Measurements from ENCODE around the gene NMRK1.

The NMRK1 gene

GRCh38 chr9:75087824-75088645 is at the start of gene NMRK1, which contains the start of gene OSTF1:
Gene NMRK1 (minus strand): TSS chr9:75088155. CDS start chr9:75083115, 5,040 bp downstream.
Gene OSTF1 (plus strand): TSS chr9:75088514. CDS start chr9:75088693, 179 bp downstream.
- DNase-seq (ENCODE audit: low read depth in 2 of 2), result peak; percentile 76 to 95

GRCh38 chr9:75134495-75134894 is 46.5 kb upstream of the NMRK1 start:
- DNase-seq (ENCODE audit: low read depth in 2 of 2), result no peak

DNA sequence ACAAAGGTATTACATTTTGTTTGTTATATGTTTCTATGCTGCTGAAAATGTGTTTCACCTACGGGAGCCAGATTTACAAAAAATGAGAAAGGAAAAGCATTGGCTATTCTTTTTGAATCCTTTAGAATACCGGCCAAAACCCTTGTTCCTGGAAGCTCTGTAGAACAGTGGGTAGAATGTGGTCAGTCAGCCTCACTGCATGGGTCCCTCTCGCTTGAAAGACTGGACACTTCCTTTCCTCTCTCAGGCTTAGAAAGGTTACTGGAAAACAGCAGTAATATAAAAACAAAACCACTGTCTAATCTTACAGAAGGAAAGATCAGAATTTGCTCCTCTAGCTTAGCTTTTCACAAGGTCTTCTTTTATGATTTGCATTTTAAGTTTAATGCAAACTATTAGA is 45.4 kb upstream of the NMRK1 start:
- no peak for DNase-seq (ENCODE audit: low read depth in 2 of 2)

GRCh38 chr9:75132244-75132643 is 44.3 kb upstream of the NMRK1 start:
- no peak for DNase-seq (ENCODE audit: low read depth in 2 of 2)

- no peak for DNase-seq (ENCODE audit: low read depth in 2 of 2)
Observed at GRCh38 chr9:75131700-75132099, 43.7 kb upstream of the NMRK1 start.

- DNase-seq (ENCODE audit: low read depth in 2 of 2), result no peak
Observed at GRCh38 chr9:75130621-75131230, 42.8 kb upstream of the NMRK1 start.

DNA sequence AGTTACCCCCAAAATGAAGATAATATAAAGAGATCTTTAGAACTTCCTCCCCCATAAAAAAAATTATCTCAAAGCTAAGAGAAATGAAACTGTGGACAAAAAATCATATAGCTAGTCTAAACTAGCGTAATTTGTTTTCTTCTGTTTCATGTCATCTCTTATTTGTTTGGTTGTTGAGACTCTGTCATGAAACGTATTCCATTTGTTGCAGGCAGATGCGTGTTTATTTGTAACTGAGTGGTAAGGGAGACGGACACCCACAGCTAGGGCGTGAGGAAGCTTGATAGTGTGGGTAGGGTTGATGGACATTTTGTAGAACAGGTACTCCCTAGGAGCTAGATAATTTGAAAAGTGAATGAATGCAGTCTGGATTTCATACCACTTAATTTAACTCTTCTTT is 42.2 kb upstream of the NMRK1 start:
- no peak for DNase-seq (ENCODE audit: low read depth in 2 of 2)

DNA sequence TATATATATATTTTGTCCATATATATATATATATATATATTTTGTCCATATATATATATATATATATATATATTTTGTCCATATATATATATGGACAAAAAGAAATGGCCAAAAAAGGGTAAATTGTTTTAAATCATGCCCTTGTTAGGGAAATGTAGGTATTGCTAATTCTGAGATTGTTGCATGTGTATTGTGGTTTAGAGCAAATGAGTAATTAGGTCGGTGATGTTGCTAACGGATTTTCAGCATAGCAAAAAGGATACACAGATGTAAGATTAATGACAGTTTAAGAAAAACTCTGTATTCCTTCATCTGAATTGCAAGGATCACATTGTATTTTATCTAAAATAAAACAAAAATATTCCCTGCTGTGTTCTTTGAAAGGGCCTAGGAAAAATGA is 40.6 kb upstream of the NMRK1 start:
- DNase-seq (ENCODE audit: low read depth in 2 of 2), result no peak

DNA sequence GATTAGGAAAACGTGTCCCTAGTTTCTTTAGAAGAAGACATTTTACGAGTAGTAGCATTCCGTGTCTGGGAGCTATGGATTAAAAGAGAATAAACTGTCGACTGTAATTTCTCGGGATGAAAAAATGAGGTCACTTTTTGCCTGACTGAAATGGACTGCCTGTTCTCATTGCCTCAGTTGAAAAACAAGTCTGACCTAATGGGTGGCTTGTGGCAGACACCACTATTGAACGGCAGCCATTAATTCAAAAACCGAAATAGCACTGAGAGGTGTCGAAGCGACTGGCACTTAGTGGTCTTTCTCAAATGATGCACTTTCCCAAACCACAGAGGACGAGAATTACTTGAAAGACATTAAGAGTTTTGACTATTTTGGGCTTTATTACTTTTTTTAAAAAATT is 35.7 kb upstream of the NMRK1 start:
- DNase-seq (ENCODE audit: low read depth in 2 of 2), result no peak

GRCh38 chr9:75121914-75122558 is 34.1 kb upstream of the NMRK1 start:
- no peak for DNase-seq (ENCODE audit: low read depth in 2 of 2)

GRCh38 chr9:75120686-75121085 is 32.7 kb upstream of the NMRK1 start:
- no peak for DNase-seq (ENCODE audit: low read depth in 2 of 2)

GRCh38 chr9:75117564-75117963 is 29.6 kb upstream of the NMRK1 start:
- DNase-seq (ENCODE audit: low read depth in 2 of 2), result no peak

- no peak for DNase-seq (ENCODE audit: low read depth in 2 of 2)
Observed at GRCh38 chr9:75116306-75116705, 28.4 kb upstream of the NMRK1 start.

DNA sequence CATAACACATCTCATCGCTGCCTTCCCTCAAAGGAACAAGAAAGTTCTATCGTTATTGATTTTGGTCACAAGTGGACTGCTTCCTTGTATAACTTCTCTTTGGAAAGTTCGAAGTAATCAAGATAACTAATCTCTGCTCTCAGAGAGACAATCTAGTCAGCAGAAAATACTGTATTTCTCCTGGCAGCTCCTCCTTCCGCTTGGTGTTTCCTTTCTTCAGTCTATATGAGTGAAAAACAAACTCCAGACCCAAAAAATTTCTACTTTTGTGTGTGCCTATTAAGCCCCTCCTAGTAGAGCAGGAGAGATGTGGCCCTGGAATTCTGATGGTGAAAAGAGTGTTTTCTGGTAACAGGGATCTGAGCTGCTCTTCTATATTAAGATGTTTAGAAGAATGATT is 24.8 kb upstream of the NMRK1 start:
- no peak for DNase-seq (ENCODE audit: low read depth in 2 of 2)

DNA sequence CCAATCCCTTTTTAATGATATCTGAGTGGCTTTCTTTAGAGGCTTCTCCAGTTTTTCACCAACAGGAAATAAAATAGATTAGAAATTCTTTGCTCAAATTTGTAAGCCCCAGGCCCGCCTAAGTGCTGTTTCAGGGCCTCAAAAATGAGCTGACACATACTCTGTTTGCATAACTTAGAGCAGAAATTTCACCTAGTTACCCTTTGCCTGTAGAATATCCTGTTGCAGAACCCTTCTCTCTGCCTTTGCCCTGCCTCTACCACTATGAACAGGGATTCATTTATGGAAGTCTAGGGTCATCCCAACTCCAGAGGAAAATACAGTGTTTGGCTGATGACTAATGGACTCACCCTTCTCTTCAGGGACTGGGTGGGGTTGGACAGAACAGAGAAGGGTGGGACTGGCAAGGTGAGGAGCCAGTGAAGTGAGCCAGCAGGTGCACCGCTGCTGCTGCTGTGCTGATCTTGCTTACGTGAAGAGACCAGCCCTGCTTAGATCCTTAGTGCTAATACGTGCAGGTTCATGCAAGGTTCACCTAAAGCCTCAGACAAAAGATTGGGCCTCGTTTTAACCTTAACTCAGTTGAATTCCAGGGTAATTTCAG is 23.2 kb upstream of the NMRK1 start:
- no peak for DNase-seq (ENCODE audit: low read depth in 2 of 2)

DNA sequence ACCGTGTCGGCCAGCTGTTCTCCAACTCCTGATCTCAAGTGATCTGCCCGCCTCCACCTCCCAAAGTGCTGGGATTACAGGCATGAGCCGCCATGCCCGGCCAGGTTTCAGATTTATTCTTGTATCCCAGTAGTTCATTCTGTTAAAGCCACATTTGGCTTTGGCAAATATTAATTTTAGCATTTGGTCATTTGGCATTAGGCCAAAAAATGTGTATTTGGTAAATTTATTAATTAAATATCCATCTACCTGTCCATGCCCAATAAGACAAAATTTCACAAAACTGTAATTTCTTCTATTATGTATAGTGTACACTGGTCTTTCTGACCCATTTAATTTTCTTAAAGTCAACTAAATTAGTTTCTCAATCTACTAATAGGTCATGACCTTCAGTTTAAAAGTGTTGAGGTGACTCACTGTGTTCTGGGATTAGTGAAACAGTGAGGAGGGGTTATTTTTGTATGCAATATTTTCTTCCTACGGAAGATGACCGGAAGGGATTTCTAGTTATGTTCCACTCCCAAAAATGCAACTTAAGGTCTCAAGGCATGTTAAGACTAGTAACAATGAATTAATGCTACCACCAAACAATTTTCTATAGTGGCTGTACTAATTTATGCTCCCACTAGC is 21.4 kb upstream of the NMRK1 start:
- no peak for DNase-seq (ENCODE audit: low read depth in 2 of 2)

DNA sequence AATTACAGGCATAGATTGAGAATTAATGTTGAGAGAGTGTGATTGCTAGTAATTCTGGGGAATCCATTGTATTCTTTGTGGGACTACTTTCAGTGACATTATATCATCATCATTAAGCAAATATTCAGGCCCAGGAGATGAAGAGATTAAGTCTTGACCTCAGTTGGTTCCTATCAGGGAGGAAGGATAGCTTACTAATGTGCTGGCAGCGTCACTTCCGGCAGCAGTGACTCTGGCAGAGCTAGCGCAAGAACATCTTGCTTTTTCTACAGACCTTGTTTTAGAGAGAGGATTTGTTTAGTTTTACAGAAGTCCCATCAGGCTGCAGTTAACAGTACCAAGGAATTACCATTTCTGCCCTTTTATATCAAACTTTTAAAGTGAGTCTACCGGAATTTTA is 20.6 kb upstream of the NMRK1 start:
- DNase-seq (ENCODE audit: low read depth in 2 of 2), result no peak

DNA sequence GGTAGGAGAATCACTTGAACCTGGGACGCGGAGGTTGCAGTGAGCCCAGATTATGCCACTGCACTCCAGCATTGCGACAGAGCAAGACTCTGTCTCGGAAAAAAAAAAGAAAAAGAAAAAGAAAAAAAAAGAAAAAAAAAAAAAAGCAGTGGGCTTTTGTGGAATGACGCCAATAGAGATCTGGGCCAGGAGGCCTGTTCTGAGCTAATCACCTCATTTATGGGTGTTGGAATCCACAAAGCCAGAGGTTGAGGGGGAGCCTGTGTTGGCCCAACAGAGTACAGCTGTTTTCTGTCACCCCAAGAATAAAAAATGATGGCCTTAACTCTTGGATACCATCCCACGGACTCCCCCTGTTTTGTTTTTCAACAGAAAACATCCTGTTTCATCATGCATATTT is 18.9 kb upstream of the NMRK1 start:
- no peak for DNase-seq (ENCODE audit: low read depth in 2 of 2)

DNA sequence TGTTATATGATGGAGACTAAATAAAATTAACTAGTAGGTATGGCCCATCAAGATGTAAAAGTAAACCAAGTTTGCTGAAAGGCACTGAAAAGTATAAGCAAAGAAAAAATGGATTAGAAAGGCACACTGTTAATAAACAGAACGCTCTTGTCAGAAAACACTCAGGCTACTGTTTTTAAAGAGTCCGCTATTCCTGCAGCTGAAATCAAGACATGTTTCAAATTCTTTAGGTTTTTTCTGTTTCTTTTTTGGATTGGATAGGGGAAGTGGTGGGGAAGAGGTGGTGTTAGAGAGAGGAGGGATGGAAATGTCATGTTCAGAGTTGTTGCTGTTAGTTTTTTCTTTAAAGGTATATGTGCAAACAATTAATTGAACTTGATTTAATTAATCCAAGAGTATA is 17.9 kb upstream of the NMRK1 start:
- DNase-seq (ENCODE audit: low read depth in 2 of 2), result no peak

DNA sequence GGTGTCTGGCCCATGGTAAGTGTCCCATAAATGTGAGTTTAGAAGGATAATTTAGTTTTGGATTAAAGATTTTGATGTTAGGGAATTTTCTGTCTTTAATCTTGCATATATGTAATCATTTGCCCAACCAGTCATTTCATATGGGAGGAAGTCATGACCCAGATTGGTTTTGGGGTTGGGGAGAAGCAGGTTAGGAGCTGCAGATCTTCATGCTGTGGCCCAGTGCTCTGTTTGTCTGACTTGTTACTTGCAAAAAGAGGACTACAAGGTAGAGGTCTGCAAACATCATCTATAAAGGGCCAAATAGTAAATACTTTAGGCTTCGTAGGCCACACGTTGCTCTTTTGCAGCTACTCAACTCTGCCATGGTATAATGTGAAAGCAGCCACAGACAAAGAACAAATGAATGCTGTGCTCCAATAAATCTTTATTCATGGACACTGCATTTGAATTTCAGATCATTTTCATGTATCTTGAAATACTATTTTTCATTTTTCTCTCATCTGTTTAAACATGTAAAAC is 17.1 kb upstream of the NMRK1 start:
- DNase-seq (ENCODE audit: low read depth in 2 of 2), result no peak

- no peak for DNase-seq (ENCODE audit: low read depth in 2 of 2)
Observed at GRCh38 chr9:75104607-75105006, 16.7 kb upstream of the NMRK1 start.
